Measurements from ENCODE around the gene P3H1.
"Not testable (repeated sequence)": the region's sequence is repeated elsewhere in the genome, so short reads cannot be mapped to it uniquely, and the experiment has no call there.

The P3H1 gene

GRCh38 chr1:42732126-42732680 is 34.6 kb downstream of the P3H1 start:
- no peak for DNase-seq (ENCODE audit: low spot score)
- TF ChIP-seq CTCF (IDR thresholded peaks at IDR 0.05; ENCODE audit: borderline replicate concordance, control extremely low read depth, extremely low read depth, insufficient read depth, missing control alignments), result no peak

DNA sequence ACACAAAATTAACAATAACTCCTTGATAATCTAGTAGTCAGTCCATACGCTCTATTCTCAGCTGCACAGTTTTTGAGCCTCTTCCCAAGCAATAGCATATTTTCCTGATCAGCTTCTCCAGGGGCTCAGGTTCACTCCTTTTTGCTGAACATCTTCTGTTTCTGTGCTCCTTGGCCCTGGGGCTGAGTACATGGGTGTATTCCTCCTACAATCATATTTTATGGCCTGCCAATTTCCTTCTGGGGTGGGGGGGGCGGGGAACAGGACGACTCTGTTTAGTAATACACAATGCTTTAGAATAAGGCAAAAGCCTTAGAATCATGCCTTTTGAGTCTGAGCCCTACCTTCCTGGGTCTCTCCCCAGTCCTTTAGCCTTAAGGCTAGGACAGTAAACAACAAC is 35.2 kb downstream of the P3H1 start:
- in situ Hi-C loops (cut with MboI; ENCODE audit: low sequenced_read_pairs, unreplicated experiment), result loop anchor here (25.0 kb wide), 1 partner anchor 394 kb away; the partner anchor contains the start of gene FOXJ3
- DNase-seq (ENCODE audit: low spot score), result no peak
- TF ChIP-seq CTCF (IDR thresholded peaks at IDR 0.05; ENCODE audit: borderline replicate concordance, control extremely low read depth, extremely low read depth, insufficient read depth, missing control alignments), result no peak

More at GRCh38 chr1:42732126-42732680, 34.6 kb downstream of the P3H1 start:
- in situ Hi-C loops (cut with MboI; ENCODE audit: low sequenced_read_pairs, unreplicated experiment), result loop anchor here (25.0 kb wide), 1 partner anchor 395 kb away; the partner anchor contains the start of gene FOXJ3

DNA sequence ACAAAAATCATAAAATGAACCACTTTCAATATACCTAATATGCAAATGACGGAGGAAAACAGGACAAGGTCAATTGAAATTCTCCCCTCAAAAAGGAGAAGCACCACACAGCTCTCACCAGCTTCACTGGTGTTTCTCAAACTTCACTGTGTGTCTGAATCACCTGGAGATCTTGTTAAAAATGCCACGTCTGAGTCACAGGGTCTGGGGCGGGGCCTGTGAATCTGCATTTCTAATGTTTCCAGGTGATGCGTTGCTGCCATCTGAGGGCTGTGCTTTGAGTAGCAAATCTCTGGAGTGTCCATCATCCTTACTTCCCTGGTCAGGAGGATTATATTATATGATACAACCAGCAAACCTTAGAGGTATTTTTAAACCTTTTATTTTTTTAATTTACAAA is 35.8 kb downstream of the P3H1 start:
- TF ChIP-seq CTCF (IDR thresholded peaks at IDR 0.05; ENCODE audit: borderline replicate concordance, control extremely low read depth, extremely low read depth, insufficient read depth, missing control alignments), result no peak
- no peak for DNase-seq (ENCODE audit: low spot score)

DNA sequence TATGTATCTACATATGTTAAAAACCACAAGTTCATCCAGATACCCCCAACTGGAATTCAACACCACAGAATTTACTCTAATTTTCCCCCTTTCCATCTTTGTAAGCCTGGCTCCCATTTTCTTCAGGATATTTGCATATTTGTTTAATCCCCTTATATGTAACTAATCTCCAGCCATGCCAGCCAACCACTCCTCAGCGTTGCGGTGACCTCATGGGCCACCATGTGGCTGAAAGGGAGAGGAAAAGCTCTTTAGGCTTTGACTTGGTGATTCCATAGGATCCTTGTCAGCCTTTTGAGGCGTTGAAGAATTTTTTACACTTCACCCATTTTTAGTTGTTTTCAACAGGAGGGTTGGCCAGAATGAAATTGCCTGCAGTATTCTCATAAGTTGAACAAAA is 36.8 kb downstream of the P3H1 start:
- TF ChIP-seq CTCF (IDR thresholded peaks at IDR 0.05; ENCODE audit: borderline replicate concordance, control extremely low read depth, extremely low read depth, insufficient read depth, missing control alignments), result no peak
- in situ Hi-C loops (cut with MboI; ENCODE audit: low sequenced_read_pairs, unreplicated experiment), result loop anchor here (25.0 kb wide), 1 partner anchor 393 kb away; the partner anchor contains the start of gene FOXJ3
- no peak for DNase-seq (ENCODE audit: low spot score)

More for the DNA sequence above, 35.8 kb downstream of the P3H1 start:
- in situ Hi-C loops (cut with MboI; ENCODE audit: low sequenced_read_pairs, unreplicated experiment), result loop anchor here (25.0 kb wide), 1 partner anchor 394 kb away; the partner anchor contains the start of gene FOXJ3

DNA sequence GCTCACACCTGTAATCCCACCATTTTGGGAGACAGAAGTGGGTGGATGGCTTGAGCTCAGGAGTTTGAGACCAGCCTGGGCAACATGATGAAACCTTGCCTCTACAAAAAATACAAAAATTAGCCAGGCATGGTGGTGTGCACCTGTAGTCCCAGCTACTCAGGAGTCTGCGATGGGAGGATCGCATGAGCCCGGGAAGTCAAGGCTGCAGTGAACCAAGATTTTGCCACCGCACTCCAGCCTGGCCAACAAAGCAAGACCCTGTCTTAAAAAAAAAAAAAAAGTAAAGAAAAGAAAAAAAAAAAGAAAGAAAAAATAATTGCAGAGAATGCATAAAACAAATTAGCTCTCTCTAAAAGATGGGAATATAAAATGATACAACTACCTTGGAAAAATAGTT is 41.0 kb downstream of the P3H1 start:
- in situ Hi-C loops (cut with MboI; ENCODE audit: low sequenced_read_pairs, unreplicated experiment), result loop anchor here (25.0 kb wide), 1 partner anchor 389 kb away; the partner anchor contains the start of gene FOXJ3

DNA sequence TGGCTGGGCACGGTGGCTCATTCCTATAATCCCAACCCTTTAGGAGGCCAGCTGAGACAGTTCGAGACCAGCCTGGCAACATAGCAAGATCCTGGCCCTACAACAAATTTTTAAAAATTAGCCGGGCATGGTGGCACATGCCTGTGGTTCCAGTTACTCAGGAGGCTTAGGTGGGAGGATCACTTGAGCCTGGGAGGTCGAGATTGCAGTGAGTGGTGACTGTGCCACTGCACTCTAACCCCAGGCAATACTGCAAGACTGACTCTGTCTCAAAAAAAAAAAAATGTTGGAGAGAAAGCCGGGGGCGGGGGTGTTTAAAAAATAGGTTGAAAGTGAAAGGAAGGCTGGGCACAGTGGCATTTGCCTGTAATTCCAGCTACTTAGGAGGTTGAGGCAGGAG is 43.3 kb downstream of the P3H1 start:
- in situ Hi-C loops (cut with MboI; ENCODE audit: low sequenced_read_pairs, unreplicated experiment), result no loop called here
- TF ChIP-seq CTCF (IDR thresholded peaks at IDR 0.05; ENCODE audit: borderline replicate concordance, control extremely low read depth, extremely low read depth, insufficient read depth, missing control alignments), result no peak
- no peak for DNase-seq (ENCODE audit: low spot score)

More for the DNA sequence above, 41.0 kb downstream of the P3H1 start:
- not testable (repeated sequence) for DNase-seq (ENCODE audit: low spot score)

- DNase-seq (ENCODE audit: low spot score); in situ Hi-C loops (cut with MboI; ENCODE audit: low sequenced_read_pairs, unreplicated experiment): not testable (repeated sequence)
These were observed 44.4 kb downstream of the P3H1 start for GRCh38 chr1:42722403-42722802.

GRCh38 chr1:42721926-42722325 is 44.9 kb downstream of the P3H1 start:
- no peak for TF ChIP-seq CTCF (IDR thresholded peaks at IDR 0.05; ENCODE audit: borderline replicate concordance, control extremely low read depth, extremely low read depth, insufficient read depth, missing control alignments)
- DNase-seq (ENCODE audit: low spot score), result no peak
- in situ Hi-C loops (cut with MboI; ENCODE audit: low sequenced_read_pairs, unreplicated experiment), result no loop called here

All from GM13976 (cell line).